GM12892 (cell line): ENCODE results near the gene DEPP1.

Experiments used
- POLR2A ChIP-seq: IDR thresholded peaks from 2 replicates; pipeline ENCODE4 v1.6.1; 2011; ENCODE audit warnings: low read depth, low read length, control low read depth
- POLR2AphosphoS5 ChIP-seq: IDR thresholded peaks from 2 replicates; pipeline ENCODE4 v1.6.1; 2011; ENCODE audit warnings: low read depth, low read length, control low read depth
- TAF1 ChIP-seq: IDR thresholded peaks from 2 replicates; pipeline ENCODE4 v1.6.1; 2011; ENCODE audit warnings: low read depth, mild to moderate bottlenecking, control low read depth, low read length, borderline replicate concordance

GRCh38 chr10:44936314-44936975, 42.2 kb downstream of the DEPP1 start:
- no peak for TF ChIP-seq POLR2A
- no peak for TF ChIP-seq POLR2AphosphoS5
- no peak for TF ChIP-seq TAF1
